G401.6 (cell line): ENCODE results near the gene SASH1.

Experiments
- FAIRE-seq: peaks from 2 replicates; lab custom pipeline; 2012; peaks lifted over from hg19 to GRCh38; lab: Jason Lieb, UNC

SASH1 gene

DNA sequence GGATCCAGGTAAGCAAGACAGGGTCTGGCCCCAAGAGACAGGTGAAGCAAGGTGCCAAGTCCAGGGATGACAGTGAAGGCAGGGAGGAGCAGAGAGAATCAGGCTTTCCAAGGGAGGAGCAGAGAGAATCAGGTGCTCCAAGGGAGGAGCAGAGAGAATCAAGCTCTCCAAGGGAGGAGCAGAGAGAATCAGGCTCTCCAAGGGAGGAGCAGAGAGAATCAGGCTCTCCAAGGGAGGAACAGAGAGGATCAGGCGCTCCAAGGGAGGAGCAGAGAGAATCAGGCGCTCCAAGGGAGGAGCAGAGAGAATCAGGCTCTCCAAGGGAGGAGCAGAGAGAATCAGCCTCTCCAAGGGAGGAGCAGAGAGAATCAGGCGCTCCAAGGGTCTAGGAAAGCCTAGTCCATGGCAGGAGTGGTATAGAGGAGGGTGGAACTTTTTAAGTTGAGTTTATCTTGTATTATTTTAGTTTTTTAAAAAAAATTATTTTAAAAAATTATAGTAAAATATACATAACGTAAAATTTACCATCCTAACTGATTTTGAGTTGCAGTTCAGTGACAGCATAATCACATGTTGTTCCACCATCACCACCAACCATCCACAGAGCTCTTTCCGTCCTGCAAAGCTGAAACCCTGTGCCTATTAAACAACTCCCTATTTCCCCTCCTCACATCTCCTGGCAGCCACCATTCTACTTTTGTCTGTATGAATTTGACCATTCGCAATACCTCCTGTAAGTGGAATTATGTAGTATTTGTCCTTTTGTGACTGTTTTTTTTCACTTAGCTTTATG, 64.1 kb downstream of the SASH1 start:
- FAIRE-seq, result no peak

- FAIRE-seq, result no peak
Measured at GRCh38 chr6:148407372-148407771, 64.7 kb downstream of the SASH1 start.

DNA sequence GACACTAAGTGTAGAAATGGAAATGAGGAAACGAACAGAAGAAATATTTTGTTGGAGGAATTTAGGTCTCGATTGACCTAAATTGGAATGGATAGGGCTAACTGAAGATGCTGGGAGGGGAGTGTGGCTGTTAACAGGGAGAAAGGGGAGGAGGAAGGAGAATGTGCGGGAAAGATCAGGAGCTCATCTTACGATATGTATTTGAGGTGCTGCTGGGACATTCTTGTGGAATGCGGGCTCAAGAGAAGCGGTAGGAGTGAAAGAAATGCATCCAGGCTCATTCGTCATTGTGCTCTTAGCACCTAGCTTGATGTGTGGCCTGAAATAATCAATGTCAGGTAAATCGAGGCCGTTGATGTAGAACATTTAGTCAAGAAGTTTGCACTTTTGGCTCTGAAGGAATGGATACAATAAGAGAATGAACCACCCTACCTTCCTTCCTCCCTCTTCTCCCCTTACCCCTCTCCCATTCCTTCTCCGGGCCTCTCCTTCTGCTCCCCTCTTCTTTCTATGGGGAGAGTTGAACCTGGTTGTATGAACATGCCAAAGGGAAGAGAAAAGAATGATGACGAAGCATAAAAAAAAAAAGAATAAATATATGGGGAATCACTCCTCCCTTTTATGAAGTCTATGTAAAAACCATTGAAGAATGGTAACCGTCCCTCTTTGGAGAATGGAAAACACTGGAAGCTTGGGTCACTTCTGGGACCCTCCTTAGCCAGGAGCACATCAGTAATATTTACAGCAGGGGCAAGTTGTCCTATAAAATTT, 70.9 kb downstream of the SASH1 start:
- no peak for FAIRE-seq

- FAIRE-seq, result no peak
Measured at GRCh38 chr6:148414092-148414489, 71.5 kb downstream of the SASH1 start.

GRCh38 chr6:148414836-148415235, 72.2 kb downstream of the SASH1 start:
- FAIRE-seq, result no peak

DNA sequence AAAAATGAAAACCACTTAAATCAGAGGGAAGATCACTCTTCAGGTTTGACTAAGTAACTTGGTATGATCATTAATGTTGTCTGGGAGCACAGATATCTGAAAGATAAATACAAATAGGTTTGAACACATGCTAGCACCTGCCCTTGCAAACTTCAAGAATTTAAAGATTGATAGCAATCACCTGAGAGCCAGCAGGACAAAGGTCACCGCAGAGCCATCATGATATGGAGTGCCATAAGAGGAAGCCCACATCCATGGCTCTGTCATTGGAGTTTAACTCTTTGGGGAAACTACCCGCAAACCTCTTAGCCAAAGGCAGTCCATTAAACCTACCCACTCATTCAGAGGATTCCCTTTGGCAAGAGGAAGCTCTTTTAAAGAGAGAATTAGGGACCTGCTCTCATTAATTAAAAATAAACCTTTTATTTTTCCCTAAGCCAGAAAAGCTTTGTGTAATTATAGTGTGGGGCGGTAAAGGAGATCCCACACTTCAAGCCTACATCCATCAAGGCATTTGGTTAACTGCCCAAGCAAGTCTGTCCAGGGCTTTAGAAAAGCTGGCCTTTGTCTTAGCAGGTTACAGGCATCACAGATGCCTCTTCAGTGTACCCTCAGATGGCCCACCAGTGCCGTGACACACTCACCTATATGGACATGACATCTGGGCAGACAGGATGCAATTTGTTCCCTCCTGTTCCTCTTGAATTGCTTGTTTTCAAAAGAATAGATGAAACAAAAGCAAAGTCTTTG, 73.0 kb downstream of the SASH1 start:
- no peak for FAIRE-seq

DNA sequence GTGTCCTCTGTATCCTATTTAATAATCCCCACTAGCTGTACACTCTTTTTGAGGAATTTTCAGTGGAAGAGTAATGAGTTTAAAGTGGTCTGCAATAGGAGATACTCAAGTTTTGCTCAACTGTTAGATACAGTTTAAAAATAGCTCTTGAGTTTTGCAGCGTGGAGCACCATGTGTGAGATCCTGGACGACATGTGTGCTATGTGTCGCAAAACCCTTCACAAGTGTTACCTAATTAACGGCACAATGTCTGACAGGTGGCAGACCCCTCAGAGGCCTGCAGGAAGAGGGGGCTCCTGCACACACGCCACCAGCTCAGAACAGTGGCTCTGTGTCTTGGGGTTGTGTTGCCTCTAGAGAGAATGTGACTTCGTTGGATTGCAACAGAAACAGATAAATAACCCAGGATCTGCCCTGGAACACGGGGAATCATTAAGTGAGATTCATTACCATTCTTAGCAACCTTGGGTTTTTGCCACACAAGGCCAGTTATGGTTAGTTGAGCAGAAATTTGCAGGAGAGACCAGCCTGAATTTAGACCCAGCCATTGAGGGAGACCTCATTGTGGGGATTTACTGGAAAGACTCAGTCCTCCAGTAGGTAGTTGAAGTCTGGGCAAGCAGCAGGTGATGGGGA, 73.8 kb downstream of the SASH1 start:
- no peak for FAIRE-seq

DNA sequence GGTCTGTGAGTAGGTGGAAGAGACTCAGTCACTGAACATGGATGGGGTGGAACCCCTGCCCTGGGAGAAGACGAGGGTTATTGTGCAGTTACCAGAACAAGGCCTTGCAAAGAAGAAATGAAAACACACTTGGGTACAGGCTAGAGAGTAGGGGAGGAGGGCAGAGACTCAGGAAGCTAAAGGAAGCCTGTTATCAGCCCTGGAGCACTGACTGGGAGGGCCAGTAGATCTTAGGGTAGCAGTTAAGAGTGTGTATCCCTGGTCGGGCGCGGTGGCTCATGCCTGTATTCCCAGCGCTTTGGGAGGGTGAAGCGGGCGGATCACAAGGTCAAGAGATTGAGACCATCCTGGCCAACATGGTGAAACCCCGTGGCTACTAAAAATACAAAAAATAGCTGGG, 74.4 kb downstream of the SASH1 start:
- FAIRE-seq, result no peak

- no peak for FAIRE-seq
Measured at GRCh38 chr6:148419430-148419829, 76.8 kb downstream of the SASH1 start.

GRCh38 chr6:148422085-148422484, 79.4 kb downstream of the SASH1 start:
- FAIRE-seq, result no peak

DNA sequence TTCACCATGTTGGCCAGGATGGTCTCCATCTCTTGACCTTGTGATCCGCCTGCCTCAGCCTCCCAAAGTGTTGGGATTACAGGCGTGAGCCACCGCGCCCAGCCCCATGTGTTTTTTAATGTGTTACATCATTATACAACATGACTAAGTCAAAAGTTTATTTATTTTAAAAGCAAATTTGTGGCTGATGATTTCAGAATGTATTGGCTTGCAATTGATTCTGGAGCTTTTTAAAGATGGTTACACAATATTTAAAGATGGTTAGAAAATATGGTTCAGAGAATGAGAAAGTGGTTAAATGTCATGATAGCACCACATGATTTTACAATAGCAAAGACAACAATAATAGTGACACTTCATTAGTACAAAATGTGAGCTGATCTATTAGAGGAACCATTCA, 80.5 kb downstream of the SASH1 start:
- no peak for FAIRE-seq

GRCh38 chr6:148423601-148424270, 81.1 kb downstream of the SASH1 start:
- FAIRE-seq, result no peak

DNA sequence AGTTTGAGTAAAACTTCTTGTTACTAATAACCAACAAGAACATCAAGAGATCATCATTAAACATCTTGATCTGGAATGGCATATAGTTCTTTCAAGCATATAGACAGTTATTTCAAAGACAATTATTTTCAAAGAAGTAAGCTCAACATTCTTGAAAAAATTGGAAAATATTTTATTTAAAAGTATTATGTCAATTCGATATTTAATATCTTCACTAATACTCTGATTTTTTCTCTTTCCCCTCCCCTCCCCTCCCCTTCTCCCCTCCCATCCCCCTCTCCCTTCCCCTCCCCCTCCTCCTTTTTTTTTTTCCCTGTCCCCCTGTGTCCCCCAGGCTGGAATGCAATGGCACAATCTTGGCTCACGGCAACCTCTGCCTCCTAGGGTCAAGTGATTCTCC, 82.8 kb downstream of the SASH1 start:
- no peak for FAIRE-seq

GRCh38 chr6:148426317-148426977, 83.8 kb downstream of the SASH1 start:
- no peak for FAIRE-seq

DNA sequence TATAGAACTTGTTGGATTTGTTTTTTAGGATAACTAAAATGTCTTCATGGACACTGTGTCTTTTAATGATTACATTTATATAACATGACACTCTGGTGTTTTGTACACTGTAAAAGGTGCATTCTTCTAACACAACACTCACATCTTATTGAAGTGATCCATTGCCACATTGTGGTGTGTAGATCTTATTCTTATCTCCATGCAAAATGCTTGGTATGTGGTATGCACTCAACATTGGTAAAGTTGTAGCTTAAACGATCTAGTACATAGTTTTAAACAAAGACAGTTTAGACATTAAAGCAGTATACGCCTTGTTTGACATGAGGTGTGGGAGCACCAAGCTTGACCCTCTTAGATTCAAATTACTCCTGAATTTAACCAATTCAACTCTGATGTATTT, 84.7 kb downstream of the SASH1 start:
- no peak for FAIRE-seq

DNA sequence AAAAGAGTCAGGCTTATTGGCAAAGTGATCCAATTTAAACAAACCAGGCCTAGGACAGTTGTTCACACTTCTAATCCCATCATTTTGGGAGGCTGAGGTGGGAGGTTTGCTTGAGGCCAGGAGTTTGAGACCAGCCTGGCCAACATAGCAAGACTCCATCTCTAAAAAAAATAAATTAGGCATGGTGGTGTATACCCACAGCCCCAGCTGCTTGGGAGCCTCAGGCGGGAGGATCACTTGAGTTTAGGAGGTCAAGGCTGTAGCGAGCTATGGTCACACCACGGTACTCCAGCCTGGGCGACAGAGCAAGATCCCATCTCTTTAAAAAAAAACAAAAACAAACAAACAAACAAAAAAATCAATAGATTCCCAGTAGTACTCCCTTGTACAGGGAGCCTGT, 86.8 kb downstream of the SASH1 start:
- no peak for FAIRE-seq

DNA sequence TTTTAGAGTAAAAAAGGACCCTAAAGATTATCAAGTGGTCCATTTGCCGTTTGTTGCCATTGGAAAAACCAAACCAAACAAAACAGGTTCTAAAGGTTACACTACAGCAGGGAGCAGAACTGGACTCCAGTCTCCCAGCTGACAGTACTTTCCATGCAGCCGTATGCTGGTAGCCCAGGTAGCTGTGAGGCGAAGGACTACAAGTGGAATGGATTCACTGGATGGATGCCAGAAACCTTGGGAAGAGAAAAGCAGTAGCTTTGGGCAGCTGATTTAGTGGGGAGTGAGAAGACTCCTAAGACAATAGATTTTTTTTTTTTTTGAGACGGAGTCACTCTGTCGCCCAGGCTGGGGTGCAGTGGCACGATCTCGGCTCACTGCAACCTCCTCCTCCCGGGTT, 88.3 kb downstream of the SASH1 start:
- no peak for FAIRE-seq

DNA sequence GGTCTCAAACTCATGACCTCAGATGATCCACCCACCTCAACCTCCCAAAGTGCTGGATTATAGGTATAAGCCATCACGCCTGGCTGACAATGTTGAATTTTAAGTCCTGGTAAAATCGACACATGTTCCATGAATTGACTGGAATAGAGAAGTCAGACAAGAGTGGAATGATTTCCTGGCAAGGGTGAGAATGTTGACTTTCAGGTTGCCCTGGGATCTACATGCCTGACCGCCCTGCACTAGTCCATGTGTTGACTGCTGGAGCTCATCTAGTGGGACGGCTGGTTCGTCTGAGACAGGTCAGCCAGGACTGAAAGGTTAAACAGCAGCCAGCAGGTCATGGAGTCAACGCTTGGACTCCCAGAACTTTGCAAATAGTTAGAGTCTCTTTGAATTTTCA, 88.8 kb downstream of the SASH1 start:
- no peak for FAIRE-seq

DNA sequence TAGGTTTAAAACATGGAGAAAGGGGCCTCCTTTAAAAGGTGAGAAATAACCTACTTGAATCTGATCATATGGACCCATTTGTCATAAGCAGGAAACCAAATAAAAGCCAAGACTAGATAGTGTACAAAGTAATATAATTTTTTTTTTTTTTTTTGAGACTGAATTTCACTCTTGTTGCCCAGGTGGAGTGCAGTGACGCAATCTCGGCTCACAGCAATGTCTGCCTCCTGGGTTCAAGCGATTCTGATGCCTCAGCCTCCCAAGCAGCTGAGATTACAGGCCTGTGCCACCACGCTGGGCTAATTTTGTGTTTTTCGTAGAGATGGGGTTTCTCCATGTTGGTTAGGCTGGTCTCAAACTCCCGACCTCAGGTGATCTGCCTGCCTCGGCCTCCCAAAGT, 89.2 kb downstream of the SASH1 start:
- FAIRE-seq, result no peak

- no peak for FAIRE-seq
Measured at GRCh38 chr6:148432462-148433195, 90.0 kb downstream of the SASH1 start.

DNA sequence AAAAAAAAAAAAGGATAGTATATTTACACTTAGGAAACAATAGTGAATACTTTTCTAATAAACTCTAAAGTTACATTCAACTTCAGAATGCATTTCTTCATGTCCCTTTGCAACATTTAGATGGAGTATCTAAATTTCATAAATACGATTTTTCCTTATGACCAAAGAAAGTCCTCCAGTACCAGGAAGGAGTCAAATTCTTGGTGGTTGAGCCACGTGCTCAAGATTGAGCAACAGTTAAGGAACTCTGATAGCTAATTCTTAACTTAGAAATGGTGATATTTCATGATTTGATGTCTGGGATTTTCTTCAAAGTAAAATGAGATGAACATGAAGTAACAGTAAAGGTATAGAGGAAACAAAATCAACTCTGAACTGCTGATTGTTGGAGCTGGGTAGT, 92.7 kb downstream of the SASH1 start:
- FAIRE-seq, result no peak
